H1 (cell line): ENCODE measurements around the gene C17orf114.

ENCODE experiments used
- CTCF ChIA-PET: fragments of 300-600 bp; sonication (Branson Sonifier 250); formaldehyde crosslinking; loops from one replicate; lab custom pipeline; 2021; ENCODE audit not compliant: partially characterized antibody; lab: Charles Lee
- POLR2A ChIA-PET: fragments of 300-600 bp; sonication (Branson Sonifier 250); formaldehyde crosslinking; loops from one replicate; lab custom pipeline; 2021; ENCODE audit warnings: inconsistent platforms; ENCODE audit not compliant: partially characterized antibody; lab: Charles Lee
- DNase-seq, 2 experiments: peaks; one replicate each; pipeline versions ENCODE4 v3.0.0 to v3.0.0-alpha.2; 2010 to 2022; ENCODE audit warnings: low spot score in 2 of 2, low read depth in 1 of 2, mixed read lengths in 1 of 2
- FAIRE-seq: peaks from 2 replicates; lab custom pipeline; 2011; peaks lifted over from hg19 to GRCh38; lab: Jason Lieb, UNC
- H2AFZ ChIP-seq: 2 replicates; pipeline ENCODE4 v1.8.1; 2012; ENCODE audit warnings: low read length, inconsistent platforms
- H2AK5ac ChIP-seq: 2 replicates; pipeline ENCODE4 v1.6.1; 2013; ENCODE audit warnings: low read depth, low read length
- H2BK120ac ChIP-seq: replicated peaks from 2 replicates; pipeline ENCODE3; 2013; ENCODE audit warnings: low read depth, low read length, inconsistent platforms
- H2BK12ac ChIP-seq: 2 replicates; pipeline ENCODE4 v1.6.1; 2013; ENCODE audit warnings: low read depth, low read length
- H2BK15ac ChIP-seq: 2 replicates; pipeline ENCODE4 v1.6.1; 2013; ENCODE audit warnings: low read length
- H2BK20ac ChIP-seq: 2 replicates; pipeline ENCODE4 v1.6.1; 2013; ENCODE audit warnings: low read length
- H2BK5ac ChIP-seq: 2 replicates; pipeline ENCODE4 v1.6.1; 2013; ENCODE audit warnings: low read depth, low read length
- H3K14ac ChIP-seq: 2 replicates; pipeline ENCODE4 v1.6.1; 2013; ENCODE audit warnings: inconsistent platforms; ENCODE audit not compliant: insufficient read length
- H3K18ac ChIP-seq: 2 replicates; pipeline ENCODE4 v1.6.1; 2013; ENCODE audit warnings: low read length; ENCODE audit errors: extremely low read depth
- H3K23ac ChIP-seq: 2 replicates; pipeline ENCODE4 v1.6.1; 2013; ENCODE audit warnings: inconsistent platforms; ENCODE audit not compliant: insufficient read length
- H3K23me2 ChIP-seq: 2 replicates; pipeline ENCODE4 v1.6.1; 2013; ENCODE audit warnings: low read depth, low read length
- H3K27ac ChIP-seq: 2 replicates; pipeline ENCODE4 v1.6.1; 2011; ENCODE audit warnings: low read depth, low read length, inconsistent platforms
- H3K27me3 ChIP-seq, 4 experiments: replicated peaks in 1 of 4; 1 replicate in 1 of 4; 2 replicates in 3 of 4; pipeline versions ENCODE4 v1.6.1 to v1.8.1; 2011 to 2013; ENCODE audit warnings: low read length in 3 of 4, mild to moderate bottlenecking in 3 of 4, inconsistent platforms in 2 of 4, mixed read lengths in 2 of 4, moderate library complexity in 1 of 4; ENCODE audit not compliant: control insufficient read depth in 3 of 4, insufficient read depth in 3 of 4; ENCODE audit errors: extremely low read depth in 1 of 4
- H3K36me3 ChIP-seq, 4 experiments: 2 replicates each; pipeline versions ENCODE4 v1.6.1 to v1.8.1; 2011 to 2013; ENCODE audit warnings: mild to moderate bottlenecking in 4 of 4, low read length in 3 of 4, moderate library complexity in 2 of 4, control low read depth in 1 of 4, inconsistent platforms in 1 of 4; ENCODE audit not compliant: insufficient read depth in 4 of 4, control insufficient read depth in 2 of 4
- H3K4ac ChIP-seq: replicated peaks from 2 replicates; pipeline ENCODE3; 2013; ENCODE audit warnings: low read length, low read depth, mixed read lengths, inconsistent platforms; ENCODE audit not compliant: insufficient read length
- H3K4me1 ChIP-seq, 4 experiments: replicated peaks in 1 of 4; 1 replicate in 1 of 4; 2 replicates in 3 of 4; pipeline versions ENCODE4 v1.6.1 to v1.8.1; 2011 to 2013; ENCODE audit warnings: low read length in 3 of 4, inconsistent platforms in 2 of 4, mixed read lengths in 1 of 4; ENCODE audit not compliant: insufficient read depth in 4 of 4, control insufficient read depth in 3 of 4
- H3K4me2 ChIP-seq, 2 experiments: 2 replicates each; pipeline versions ENCODE4 v1.6.1 to v1.8.1; 2011 to 2013; ENCODE audit warnings: low read depth in 2 of 2, low read length in 2 of 2, control low read depth in 1 of 2, inconsistent platforms in 1 of 2, mild to moderate bottlenecking in 1 of 2; ENCODE audit not compliant: insufficient read depth in 1 of 2
- H3K4me3 ChIP-seq, 4 experiments: fragments of 200-600, 300-600 bp in 1 of 4; sonication (generic), shearing (Covaris generic), sonication (Bioruptor Twin) in 1 of 4; 2 replicates each; pipeline versions ENCODE4 v1.5.1 to v1.8.1; 2011 to 2016; ENCODE audit warnings: low read length in 4 of 4, low read depth in 3 of 4, control low read depth in 2 of 4, inconsistent platforms in 2 of 4, mild to moderate bottlenecking in 2 of 4, mixed read lengths in 1 of 4, moderate library complexity in 1 of 4; ENCODE audit not compliant: insufficient read depth in 2 of 4; ENCODE audit errors: extremely low read depth in 1 of 4
- H3K56ac ChIP-seq: replicated peaks from 2 replicates; pipeline ENCODE3; 2013; ENCODE audit warnings: low read depth, mild to moderate bottlenecking, mixed read lengths, low read length, inconsistent platforms; ENCODE audit not compliant: insufficient read length
- H3K79me1 ChIP-seq: 2 replicates; pipeline ENCODE4 v1.6.1; 2013; ENCODE audit warnings: low read depth, low read length, control low read depth
- H3K79me2 ChIP-seq, 2 experiments: 2 replicates each; pipeline versions ENCODE4 v1.6.1 to v1.8.1; 2012 to 2013; ENCODE audit warnings: low read length in 2 of 2, mild to moderate bottlenecking in 2 of 2, inconsistent platforms in 1 of 2; ENCODE audit not compliant: insufficient read depth in 2 of 2, control insufficient read depth in 1 of 2
- H3K9ac ChIP-seq, 4 experiments: replicated peaks in 1 of 4; 1 replicate in 1 of 4; 2 replicates in 3 of 4; pipeline versions ENCODE4 v1.6.1 to v1.8.1; 2011 to 2013; ENCODE audit warnings: low read depth in 3 of 4, low read length in 3 of 4, control low read depth in 2 of 4, mild to moderate bottlenecking in 2 of 4, moderate library complexity in 2 of 4, inconsistent platforms in 1 of 4; ENCODE audit errors: extremely low read depth in 1 of 4
- H3K9me3 ChIP-seq, 2 experiments: 2 replicates each; pipeline versions ENCODE4 v1.6.1 to v1.8.1; 2012 to 2013; ENCODE audit warnings: mild to moderate bottlenecking in 2 of 2, moderate library complexity in 2 of 2, control low read depth in 1 of 2, inconsistent platforms in 1 of 2, low read depth in 1 of 2, low read length in 1 of 2, mixed read lengths in 1 of 2; ENCODE audit not compliant: insufficient read depth in 2 of 2
- H4K20me1 ChIP-seq, 2 experiments: replicated peaks in 1 of 2; 2 replicates each; pipeline versions ENCODE3 to v1.8.1; 2011 to 2013; ENCODE audit warnings: inconsistent platforms in 2 of 2, low read length in 2 of 2, mild to moderate bottlenecking in 1 of 2; ENCODE audit not compliant: insufficient read depth in 2 of 2, control insufficient read depth in 1 of 2
- H4K5ac ChIP-seq: 2 replicates; pipeline ENCODE4 v1.6.1; 2013; ENCODE audit warnings: low read length, low read depth, mixed read lengths, inconsistent platforms; ENCODE audit not compliant: insufficient read length
- H4K8ac ChIP-seq: 2 replicates; pipeline ENCODE4 v1.8.0; 2013; ENCODE audit warnings: mild to moderate bottlenecking, moderate library complexity, low read length, inconsistent platforms; ENCODE audit not compliant: insufficient read depth; ENCODE audit errors: extremely low read depth
- H4K91ac ChIP-seq: replicated peaks from 2 replicates; pipeline ENCODE3; 2013; ENCODE audit warnings: low read length, mixed read lengths, inconsistent platforms; ENCODE audit not compliant: insufficient read length
- BACH1 ChIP-seq: IDR thresholded peaks from 2 replicates; pipeline ENCODE4 v1.6.1; 2012; ENCODE audit warnings: low read length, improper control_type of control experiment
- CHD1 ChIP-seq: IDR thresholded peaks from 2 replicates; pipeline ENCODE4 v1.6.1; 2012; ENCODE audit warnings: low read depth, low read length, improper control_type of control experiment
- EGR1 ChIP-seq: IDR thresholded peaks from 2 replicates; pipeline ENCODE4 v1.6.1; 2011; ENCODE audit warnings: low read depth, low read length, borderline replicate concordance
- EP300 ChIP-seq, 2 experiments: IDR thresholded peaks; 1 replicate in 1 of 2; 2 replicates in 1 of 2; pipeline ENCODE4 v1.6.1; 2011 to 2012; ENCODE audit warnings: low read depth in 2 of 2, low read length in 2 of 2, mild to moderate bottlenecking in 2 of 2, borderline replicate concordance in 1 of 2, inconsistent platforms in 1 of 2, moderate library complexity in 1 of 2
- POLR2AphosphoS5 ChIP-seq: IDR thresholded peaks from 2 replicates; pipeline ENCODE4 v1.6.1; 2011; ENCODE audit warnings: low read depth, low read length
- POU5F1 ChIP-seq: IDR thresholded peaks from 2 replicates; pipeline ENCODE4 v1.6.1; 2011; ENCODE audit warnings: low read depth, mild to moderate bottlenecking, low read length, moderate library complexity
- RAD21 ChIP-seq, 2 experiments: IDR thresholded peaks in 1 of 2; conservative IDR thresholded peaks in 1 of 2; 2 replicates each; pipeline ENCODE4 v1.6.1; 2011; ENCODE audit warnings: low read depth in 2 of 2, low read length in 2 of 2, improper control_type of control experiment in 1 of 2, inconsistent platforms in 1 of 2, mild to moderate bottlenecking in 1 of 2, moderate library complexity in 1 of 2
- SAP30 ChIP-seq: fragments of 300-600 bp; sonication (generic); IDR thresholded peaks from 2 replicates; pipeline ENCODE4 v1.7.1; 2012; ENCODE audit warnings: low read length, moderate library complexity, mild to moderate bottlenecking, inconsistent platforms; ENCODE audit not compliant: insufficient read depth, insufficient replicate concordance
- SIRT6 ChIP-seq: IDR thresholded peaks from one replicate; pipeline ENCODE4 v1.7.1; 2012; ENCODE audit warnings: low read length, inconsistent platforms
- SP2 ChIP-seq: IDR thresholded peaks from 2 replicates; pipeline ENCODE4 v1.6.1; 2012; ENCODE audit warnings: mild to moderate bottlenecking, low read length, inconsistent platforms
- TAF7 ChIP-seq: optimal IDR thresholded peaks from 2 replicates; pipeline ENCODE3; 2011; ENCODE audit warnings: low read depth, mild to moderate bottlenecking, inconsistent platforms, low read length, moderate library complexity, borderline replicate concordance
- WGBS, 2 experiments: shearing (Covaris generic) in 1 of 2; methylation state at CpG; one replicate each; pipeline versions ENCODE4 v1.1.6 to v1.1.7; 2013 to 2015; ENCODE audit warnings: low lambda C conversion rate in 2 of 2, mixed read lengths in 2 of 2, inconsistent platforms in 1 of 2, low coverage in 1 of 2, missing lambda C conversion rate in 1 of 2; ENCODE audit not compliant: insufficient replicate concordance in 2 of 2, insufficient coverage in 1 of 2, insufficient read length in 1 of 2; ENCODE audit errors: extremely low coverage in 1 of 2, missing lambda C conversion rate in 1 of 2; 5-methylcytosine and 5-hydroxymethylcytosine counted together
- TF ChIP-seq, protein P1 (sequence below): IDR thresholded peaks from 2 replicates; pipeline ENCODE4 v1.6.1; 2011; ENCODE audit warnings: low read depth, mild to moderate bottlenecking, low read length; ENCODE audit not compliant: insufficient read depth

C17orf114 gene

DNA sequence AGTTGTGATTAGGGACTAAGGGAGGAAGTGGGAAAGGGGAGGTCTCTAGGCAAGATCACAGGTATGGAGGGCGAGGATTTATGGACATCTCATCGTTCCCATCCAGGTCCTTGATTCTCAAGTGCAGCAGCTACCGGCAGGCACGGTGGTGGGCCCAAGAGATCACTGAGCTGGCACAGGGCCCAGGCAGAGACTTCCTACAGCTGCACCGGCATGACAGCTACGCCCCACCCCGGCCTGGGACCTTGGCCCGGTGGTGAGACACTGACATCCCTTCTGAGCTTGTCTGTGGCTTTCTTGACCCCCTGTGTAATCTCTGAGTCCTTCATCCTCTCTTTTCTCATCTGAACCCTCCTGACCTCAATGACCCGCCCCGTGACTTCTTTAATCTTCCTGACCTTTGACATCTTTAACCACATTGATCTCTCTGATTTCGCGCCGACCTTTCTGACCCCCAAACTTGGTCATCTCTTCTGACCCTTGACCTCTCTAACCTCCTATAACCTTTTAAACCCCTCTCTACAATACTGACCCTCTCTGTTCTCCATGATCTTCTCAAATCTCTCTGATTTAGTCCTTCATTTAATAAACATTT, 8.7 kb upstream of the C17orf114 start:
- H3K9ac ChIP-seq = no peak overlapping the region
- CTCF ChIA-PET = interaction anchor here (0.9 kb wide), 1 partner anchor 24 kb away, joined by 3 read pairs; no protein-coding TSS in a partner anchor

More for the DNA sequence above, 8.7 kb upstream of the C17orf114 start:
- H2BK5ac ChIP-seq = no peak overlapping the region
- H3K79me2 ChIP-seq = 0 out of 4 replicates have a peak, but pooled peaks cover 0 to 3% of the 10 kb centered on the region in 2 experiments
- no peak overlapping the region for H4K5ac ChIP-seq
- TF ChIP-seq EP300 (IDR thresholded peaks at IDR 0.05; ENCODE audit: borderline replicate concordance in 1 of 2, low read depth in 2 of 2, low read length in 2 of 2) (no peak), POU5F1 (no peak), EGR1 (no peak), SAP30 (no peak), SP2 (no peak), POLR2AphosphoS5 (no peak), SIRT6 (no peak), RAD21 (IDR thresholded peaks at IDR 0.05 in 1 of 2, conservative IDR thresholded peaks at IDR 0.05 in 1 of 2; ENCODE audit: low read depth in 2 of 2, low read length in 2 of 2) (no peak), CHD1 (no peak), BACH1 (no peak), TAF7 (no peak)
- TF ChIP-seq, protein P1, sequence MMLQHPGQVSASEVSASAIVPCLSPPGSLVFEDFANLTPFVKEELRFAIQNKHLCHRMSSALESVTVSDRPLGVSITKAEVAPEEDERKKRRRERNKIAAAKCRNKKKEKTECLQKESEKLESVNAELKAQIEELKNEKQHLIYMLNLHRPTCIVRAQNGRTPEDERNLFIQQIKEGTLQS = no peak
- H3K4me1 ChIP-seq = peaks cover 0 to 5% (median 4%) of the 10 kb centered on the region in 4 experiments; a peak in 3 of 7 replicates
- H4K20me1 ChIP-seq = peaks cover 0 to 3% of the 10 kb centered on the region in 2 experiments
- WGBS, 2 experiments = 92% methylated on average over 13 of the region's 13 CpGs; no CpG with 5 or more reads in 1 of the 2 experiments
- no peak overlapping the region for H4K91ac ChIP-seq
- no peak overlapping the region for H3K4me2 ChIP-seq
- H3K18ac ChIP-seq = no peak overlapping the region
- H3K27me3 ChIP-seq = no peaks in the 10 kb centered on the region; a peak in 1 of 7 replicates
- H2BK15ac ChIP-seq = no peak overlapping the region
- H3K23ac ChIP-seq = no peak overlapping the region
- H2BK120ac ChIP-seq = no peak overlapping the region
- H4K8ac ChIP-seq = no peak overlapping the region
- peaks cover 0 to 22% (median 6%) of the 10 kb centered on the region in 4 experiments; a peak in 5 of 8 replicates for H3K36me3 ChIP-seq
- H3K4me3 ChIP-seq = no peak overlapping the region
- H2AK5ac ChIP-seq = no peak overlapping the region
- no peak overlapping the region for H3K14ac ChIP-seq
- no peak overlapping the region for H3K56ac ChIP-seq
- FAIRE-seq (no peak), DNase-seq (no peak)
- peaks cover 6% of the 10 kb centered on the region; the same call in 1 of the 2 replicates for H3K23me2 ChIP-seq
- no peak overlapping the region for H3K4ac ChIP-seq
- no peaks in the 10 kb centered on the region; a peak in 1 of 4 replicates for H3K9me3 ChIP-seq
- no peak overlapping the region for H3K27ac ChIP-seq
- POLR2A ChIA-PET = interaction anchor here (1.0 to 1.4 kb wide), 3 partner anchors 13 to 47 kb away, joined by 3 to 5 read pairs (median 4); no protein-coding TSS in a partner anchor
- no peaks in the 10 kb centered on the region for H3K79me1 ChIP-seq
- H2BK20ac ChIP-seq = no peak overlapping the region
- no peak overlapping the region for H2AFZ ChIP-seq
- H2BK12ac ChIP-seq = no peak overlapping the region
